ENCODE results near the gene LGALS9C. TPM values are rescaled to one million over a fixed set of nuclear protein-coding genes. Genes with fewer than 3 reads are reported as not detected.
"Not testable (repeated sequence)": the region's sequence is repeated elsewhere in the genome, so short reads cannot be mapped to it uniquely, and the experiment has no call there.

The LGALS9C gene
- polyA plus RNA-seq, 3 donors = not detected

DNA sequence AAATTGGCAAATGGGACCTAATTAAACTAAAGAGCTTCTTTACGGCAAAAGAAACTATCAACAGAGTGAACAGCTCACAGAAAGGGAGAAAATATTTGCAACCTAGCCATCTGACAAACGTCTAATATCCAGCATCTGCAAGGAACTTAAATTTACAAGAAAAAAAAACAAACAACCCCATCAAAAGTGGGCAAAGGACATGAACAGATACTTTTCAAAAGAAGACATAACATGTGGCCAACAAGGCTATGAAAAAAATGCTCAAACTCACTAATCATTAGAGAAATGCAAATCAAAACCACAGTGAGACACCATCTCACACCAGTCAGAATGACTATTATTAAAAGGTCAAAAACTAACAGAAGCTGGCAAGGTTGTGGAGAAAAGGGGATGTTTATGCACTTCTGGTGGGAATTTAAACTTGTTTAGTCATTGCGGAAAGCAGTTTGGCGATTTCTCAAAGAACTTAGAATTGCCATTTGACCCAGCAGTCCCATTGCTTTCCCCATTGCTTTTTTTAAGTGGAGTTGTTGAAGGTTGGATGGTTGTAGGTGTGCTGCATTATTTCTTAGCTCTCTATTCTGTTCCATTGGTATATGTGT is 52.4 kb downstream of the LGALS9C start:
- not testable (repeated sequence) for DNase-seq

GRCh38 chr17:18530405-18530804 is 53.8 kb downstream of the LGALS9C start:
- DNase-seq = not testable (repeated sequence)

- DNase-seq = not testable (repeated sequence)
Observed at GRCh38 chr17:18542234-18542633, 65.6 kb downstream of the LGALS9C start.

GRCh38 chr17:18542907-18543306 is 66.3 kb downstream of the LGALS9C start:
- not testable (repeated sequence) for DNase-seq

Other genes starting within 250 kb of the LGALS9C start
- gene FLII, start 218.1 kb upstream of the LGALS9C start, polyA plus RNA-seq (ENCODE audit: insufficient read length in 3 of 3) = 100 to 1,000 TPM; 140 to 159 (median 142) TPM
- gene MIEF2, start 216.1 kb upstream of the LGALS9C start, polyA plus RNA-seq (ENCODE audit: insufficient read length in 3 of 3) = 10 to 100 TPM; 17.2 to 21.7 (median 19.2) TPM
- 10 to 100 TPM; 42.9 to 58.2 (median 53.7) TPM for gene TOP3A, start 161.8 kb upstream of the LGALS9C start, polyA plus RNA-seq (ENCODE audit: insufficient read length in 3 of 3)
- gene SMCR8, start 161.5 kb upstream of the LGALS9C start, polyA plus RNA-seq (ENCODE audit: insufficient read length in 3 of 3) = 10 to 100 TPM; 15.2 to 19.1 (median 17.8) TPM
- gene SHMT1, start 113.2 kb upstream of the LGALS9C start, polyA plus RNA-seq (ENCODE audit: insufficient read length in 3 of 3) = 10 to 100 TPM; 56.0 to 66.7 (median 63.7) TPM
- gene EVPLL, start 99.0 kb upstream of the LGALS9C start, polyA plus RNA-seq (ENCODE audit: insufficient read length in 3 of 3) = 1 to 10 TPM in 1 of 3 donors, under 1 TPM in 2; 0.67 to 1.2 (median 0.71) TPM
- not detected for gene TBC1D28, start 167.6 kb downstream of the LGALS9C start, polyA plus RNA-seq (ENCODE audit: insufficient read length in 3 of 3)
- 1 to 10 TPM; 5.9 to 7.7 (median 7.4) TPM for gene FOXO3B, start 205.5 kb downstream of the LGALS9C start, polyA plus RNA-seq (ENCODE audit: insufficient read length in 3 of 3)